CD14-positive monocyte (primary cell): ENCODE results near the gene SPAG9. TPM values are rescaled to one million over a fixed set of nuclear protein-coding genes. Genes with fewer than 3 reads are reported as not detected.

Experiments
- DNase-seq, 3 donors: peaks; one replicate each; pipeline ENCODE4 v3.0.0-alpha.2; 2011 to 2022
- H2AFZ ChIP-seq: 2 replicates; pipeline ENCODE4 v1.6.0; 2012; ENCODE audit warnings: mild to moderate bottlenecking, low read depth, low read length, inconsistent platforms; ENCODE audit not compliant: insufficient read depth, poor library complexity, severe bottlenecking
- H3K27ac ChIP-seq, 2 donors: 1 replicate in 1 of 2; 2 replicates in 1 of 2; pipeline ENCODE4 v1.5.1; 2012 to 2013; ENCODE audit warnings: low read length in 2 of 2, control low read depth in 1 of 2, inconsistent platforms in 1 of 2, low read depth in 1 of 2, mild to moderate bottlenecking in 1 of 2
- H3K27me3 ChIP-seq, 2 donors: one replicate each; pipeline versions ENCODE4 v1.6.0 to v1.6.1; 2011 to 2013; ENCODE audit warnings: low read length in 2 of 2; ENCODE audit not compliant: control insufficient read depth in 2 of 2, insufficient read depth in 2 of 2
- H3K36me3 ChIP-seq, 2 donors: replicated peaks in 1 of 2; 1 replicate in 1 of 2; 2 replicates in 1 of 2; pipeline versions ENCODE4 v1.5.1 to v1.6.1; 2012 to 2013; ENCODE audit warnings: low read length in 2 of 2, control low read depth in 1 of 2, inconsistent platforms in 1 of 2, mild to moderate bottlenecking in 1 of 2; ENCODE audit not compliant: insufficient read depth in 2 of 2, control insufficient read depth in 1 of 2
- H3K4me1 ChIP-seq, 2 donors: 1 replicate in 1 of 2; 2 replicates in 1 of 2; pipeline versions ENCODE4 v1.5.1 to v1.6.1; 2012 to 2013; ENCODE audit warnings: low read length in 2 of 2, control low read depth in 1 of 2, inconsistent platforms in 1 of 2, mild to moderate bottlenecking in 1 of 2, moderate library complexity in 1 of 2; ENCODE audit not compliant: insufficient read depth in 2 of 2, control insufficient read depth in 1 of 2
- H3K4me2 ChIP-seq: replicated peaks from 2 replicates; pipeline ENCODE3; 2012; ENCODE audit warnings: low read length, moderate library complexity, mild to moderate bottlenecking; ENCODE audit not compliant: poor library complexity, severe bottlenecking; ENCODE audit errors: extremely low read depth
- H3K4me3 ChIP-seq, 3 experiments: fragments of 200-600 bp in 1 of 3; sonication (generic) in 1 of 3; replicated peaks in 1 of 3; 1 replicate in 2 of 3; 2 replicates in 1 of 3; pipeline ENCODE4 v1.5.1; 2011 to 2013; ENCODE audit warnings: low read length in 3 of 3, mild to moderate bottlenecking in 3 of 3, control low read depth in 2 of 3, low read depth in 2 of 3, inconsistent platforms in 1 of 3, moderate library complexity in 1 of 3
- H3K79me2 ChIP-seq: 2 replicates; pipeline ENCODE4 v1.6.0; 2012; ENCODE audit warnings: mild to moderate bottlenecking, control low read depth, inconsistent platforms, low read length, moderate library complexity; ENCODE audit not compliant: insufficient read depth
- H3K9ac ChIP-seq: 2 replicates; pipeline ENCODE4 v1.6.0; 2017; ENCODE audit warnings: low read length, mild to moderate bottlenecking; ENCODE audit not compliant: insufficient read depth, poor library complexity, severe bottlenecking
- H3K9me3 ChIP-seq, 2 donors: replicated peaks in 1 of 2; 1 replicate in 1 of 2; 2 replicates in 1 of 2; pipeline versions ENCODE4 v1.5.1 to v1.6.1; 2012 to 2013; ENCODE audit warnings: low read length in 2 of 2, control low read depth in 1 of 2; ENCODE audit not compliant: control insufficient read depth in 1 of 2, insufficient read depth in 1 of 2
- H4K20me1 ChIP-seq: 2 replicates; pipeline ENCODE4 v1.6.0; 2012; ENCODE audit warnings: mild to moderate bottlenecking, low read length, control low read depth, moderate library complexity; ENCODE audit not compliant: insufficient read depth
- H3K27ac Mint-ChIP-seq, 7 donors: one replicate each; pipeline ENCODE4 v1.8.0; 2020; ENCODE audit warnings: mild to moderate bottlenecking in 7 of 7, mixed read lengths in 7 of 7, moderate library complexity in 6 of 7, inconsistent platforms in 2 of 7
- H3K27me3 Mint-ChIP-seq, 3 donors: one replicate each; pipeline ENCODE4 v1.8.0; 2021 to 2022; ENCODE audit warnings: low read depth in 3 of 3, mild to moderate bottlenecking in 3 of 3, mixed read lengths in 3 of 3, moderate library complexity in 3 of 3, inconsistent platforms in 1 of 3
- H3K36me3 Mint-ChIP-seq, 2 donors: one replicate each; pipeline ENCODE4 v1.8.0; 2020; ENCODE audit warnings: mixed read lengths in 2 of 2, inconsistent platforms in 1 of 2, mild to moderate bottlenecking in 1 of 2
- H3K4me1 Mint-ChIP-seq: one replicate; pipeline ENCODE4 v1.8.0; 2020; ENCODE audit warnings: mild to moderate bottlenecking, mixed read lengths
- H3K4me3 Mint-ChIP-seq, 2 donors: one replicate each; pipeline ENCODE4 v1.8.0; 2020; ENCODE audit warnings: mild to moderate bottlenecking in 2 of 2, mixed read lengths in 2 of 2, moderate library complexity in 1 of 2
- H3K9me3 Mint-ChIP-seq, 7 donors: one replicate each; pipeline ENCODE4 v1.8.0; 2020 to 2022; ENCODE audit warnings: mixed read lengths in 7 of 7, mild to moderate bottlenecking in 6 of 7, moderate library complexity in 6 of 7, inconsistent platforms in 2 of 7
- WGBS: methylation state at CpG from one replicate; pipeline ENCODE4 v1.1.5; 2013; ENCODE audit warnings: missing lambda C conversion rate; ENCODE audit not compliant: insufficient coverage; 5-methylcytosine and 5-hydroxymethylcytosine counted together
- intact Hi-C, 2 donors: fragments of 100-400 bp; cut with micrococcal nuclease; formaldehyde crosslinking; loops; one replicate each; pipeline versions ENCODE4 v1.15.0 to v1.15.1; 2023
- polyA plus RNA-seq, 3 donors: library from polyadenylated mRNA; depleted of rRNA in 1 of 3; unstranded in 2 of 3; stranded (reverse) in 1 of 3; fragments of 300-500 nt in 2 of 3; fragments of >200 nt in 1 of 3; fragmentation: Illumina TruSeq in 2 of 3; gene quantifications; 1 replicate in 2 of 3; 2 replicates in 1 of 3; pipeline ENCODE4 v1.2.3, GENCODE V29; 2012 to 2021
- TF ChIP-seq, protein P1 (sequence below): fragments of 200-600 bp; IDR thresholded peaks from one replicate; pipeline ENCODE4 v1.8.0; 2022; ENCODE audit warnings: antibody characterized with exemption, mild to moderate bottlenecking

Gene SPAG9
- polyA plus RNA-seq, 3 donors = 4.9 to 33.1 (median 8.5) TPM

DNA sequence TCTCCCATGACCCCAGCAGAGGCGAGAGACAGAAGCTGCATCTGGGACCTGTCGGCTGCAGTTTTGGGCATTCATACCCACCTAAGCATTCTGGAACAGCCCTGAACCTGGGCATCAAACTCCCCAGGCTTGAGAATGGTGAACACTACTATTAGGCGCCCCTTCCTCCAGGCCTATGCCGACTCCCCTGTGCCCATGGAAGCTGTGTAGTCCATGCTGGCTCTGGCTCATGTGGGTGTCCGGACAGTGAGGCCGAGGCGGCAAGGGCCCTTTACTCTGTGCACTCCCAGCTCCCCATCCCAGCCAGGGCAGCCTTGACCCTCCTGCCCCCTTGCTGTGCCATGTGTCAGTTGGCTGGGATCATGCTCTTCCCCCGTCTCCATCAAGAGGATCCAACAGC lies 165.5 kb downstream of the SPAG9 start:
- TF ChIP-seq, protein P1, sequence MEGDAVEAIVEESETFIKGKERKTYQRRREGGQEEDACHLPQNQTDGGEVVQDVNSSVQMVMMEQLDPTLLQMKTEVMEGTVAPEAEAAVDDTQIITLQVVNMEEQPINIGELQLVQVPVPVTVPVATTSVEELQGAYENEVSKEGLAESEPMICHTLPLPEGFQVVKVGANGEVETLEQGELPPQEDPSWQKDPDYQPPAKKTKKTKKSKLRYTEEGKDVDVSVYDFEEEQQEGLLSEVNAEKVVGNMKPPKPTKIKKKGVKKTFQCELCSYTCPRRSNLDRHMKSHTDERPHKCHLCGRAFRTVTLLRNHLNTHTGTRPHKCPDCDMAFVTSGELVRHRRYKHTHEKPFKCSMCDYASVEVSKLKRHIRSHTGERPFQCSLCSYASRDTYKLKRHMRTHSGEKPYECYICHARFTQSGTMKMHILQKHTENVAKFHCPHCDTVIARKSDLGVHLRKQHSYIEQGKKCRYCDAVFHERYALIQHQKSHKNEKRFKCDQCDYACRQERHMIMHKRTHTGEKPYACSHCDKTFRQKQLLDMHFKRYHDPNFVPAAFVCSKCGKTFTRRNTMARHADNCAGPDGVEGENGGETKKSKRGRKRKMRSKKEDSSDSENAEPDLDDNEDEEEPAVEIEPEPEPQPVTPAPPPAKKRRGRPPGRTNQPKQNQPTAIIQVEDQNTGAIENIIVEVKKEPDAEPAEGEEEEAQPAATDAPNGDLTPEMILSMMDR = no peak
- no peak overlapping the region for H3K27ac ChIP-seq
- H3K36me3 Mint-ChIP-seq = peaks cover 11 to 15% of the 10 kb centered on the region in 2 donors
- no peaks in the 10 kb centered on the region for H3K9me3 Mint-ChIP-seq
- peaks cover 35% of the 10 kb centered on the region for H3K4me1 Mint-ChIP-seq
- peaks cover 22 to 29% of the 10 kb centered on the region in 2 donors for H3K4me1 ChIP-seq
- 97% methylated on average over 6 of the region's 8 CpGs for WGBS
- no peak for DNase-seq
- no peaks in the 10 kb centered on the region for H3K79me2 ChIP-seq
- H3K9me3 ChIP-seq = no peaks in the 10 kb centered on the region
- no peak overlapping the region for H2AFZ ChIP-seq
- H3K4me3 Mint-ChIP-seq = peak overlapping the region in 1 of 2 donors; percentile 21
- no peak overlapping the region for H3K9ac ChIP-seq
- H3K36me3 ChIP-seq = peaks cover 4 to 18% of the 10 kb centered on the region in 2 donors
- peaks cover 4 to 12% (median 6%) of the 10 kb centered on the region in 3 donors for H3K27me3 Mint-ChIP-seq
- intact Hi-C loops = loop anchor here in 1 of 2 donors (5.0 kb wide), 1 partner anchor 168 kb away; no protein-coding TSS in a partner anchor
- no peaks in the 10 kb centered on the region for H4K20me1 ChIP-seq
- no peak overlapping the region for H3K4me2 ChIP-seq
- H3K27ac Mint-ChIP-seq = no peak overlapping the region
- H3K4me3 ChIP-seq = no peak overlapping the region
- no peaks in the 10 kb centered on the region for H3K27me3 ChIP-seq

DNA sequence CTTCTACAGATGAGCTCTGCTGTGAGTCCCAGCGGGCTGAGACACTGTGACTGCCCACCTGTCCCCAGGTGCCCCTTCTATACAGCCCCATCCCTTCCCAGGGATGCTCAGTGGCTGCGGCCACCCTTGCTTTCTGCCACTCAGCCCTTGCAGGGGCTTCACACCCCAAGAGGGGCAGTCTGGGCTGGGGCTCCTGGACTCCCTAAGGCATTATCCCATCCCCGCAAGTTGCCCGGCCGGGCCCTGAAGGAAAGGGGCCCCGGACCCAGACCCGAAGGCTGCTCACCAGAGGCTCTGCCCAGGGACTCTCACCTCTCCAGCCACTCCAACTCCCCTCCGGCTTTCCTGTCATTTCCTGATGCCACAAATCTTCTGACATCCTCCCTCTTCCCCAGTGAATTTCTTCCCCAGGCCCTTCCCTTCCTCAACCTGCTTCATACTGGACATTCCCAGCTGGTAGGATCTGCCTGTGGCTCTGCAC lies 166.0 kb downstream of the SPAG9 start:
- TF ChIP-seq, protein P1 = no peak
- no peaks in the 10 kb centered on the region for H3K9me3 ChIP-seq
- no peaks in the 10 kb centered on the region for H3K27me3 ChIP-seq
- Mint-ChIP-seq H3K27ac (peak overlapping the region in 2 of 7 donors; percentile 7 to 63), H3K9me3 (no peaks in the 10 kb centered on the region), H3K4me3 (peak overlapping the region in 1 of 2 donors; percentile 21), H3K4me1 (peaks cover 40% of the 10 kb centered on the region), H3K36me3 (peaks cover 8 to 12% of the 10 kb centered on the region in 2 donors), H3K27me3 (peaks cover 4 to 12% (median 6%) of the 10 kb centered on the region in 3 donors)
- H4K20me1 ChIP-seq = no peaks in the 10 kb centered on the region
- no peaks in the 10 kb centered on the region for H3K79me2 ChIP-seq
- no peak overlapping the region for H3K9ac ChIP-seq
- DNase-seq = no peak
- 86% methylated on average over 8 of the region's 8 CpGs for WGBS
- H3K36me3 ChIP-seq = peaks cover 4 to 13% of the 10 kb centered on the region in 2 donors
- intact Hi-C loops = loop anchor here (5.0 kb wide), 2 partner anchors 37 to 167 kb away; no protein-coding TSS in a partner anchor
- peaks cover 27 to 34% of the 10 kb centered on the region in 2 donors for H3K4me1 ChIP-seq
- H3K4me3 ChIP-seq = no peak overlapping the region
- no peak overlapping the region for H3K4me2 ChIP-seq
- H2AFZ ChIP-seq = no peak overlapping the region
- H3K27ac ChIP-seq = no peak overlapping the region
